Omental fat pad (tissue), 4 donors: ENCODE results near the gene UBQLN1. TPM values are rescaled to one million over a fixed set of nuclear protein-coding genes. Genes with fewer than 3 reads are reported as not detected.

Source experiments
- ATAC-seq: fragments of 150-250 bp; one replicate; pipeline ENCODE4 v1.9.1; 2016; ENCODE audit warnings: mild to moderate bottlenecking, moderate library complexity; ENCODE audit not compliant: low FRiP score
- DNase-seq: peaks from one replicate; pipeline ENCODE4 v3.0.0-alpha.2; 2019; ENCODE audit warnings: low spot score
- total RNA-seq, 4 donors: library from RNA; depleted of rRNA; stranded (reverse); fragments of >200 nt; gene quantifications; one replicate each; pipeline ENCODE4 v1.1.0, GENCODE V29; 2016
- TF ChIP-seq, protein P1 (sequence below), 3 donors: fragments of 450-650 bp; IDR thresholded peaks; one replicate each; pipeline ENCODE4 v1.5.1; 2016 to 2017; ENCODE audit warnings: antibody characterized with exemption in 3 of 3, mild to moderate bottlenecking in 3 of 3, moderate library complexity in 2 of 3

Gene UBQLN1
- total RNA-seq, 4 donors from 2014 or later = 107 to 150 (median 121) TPM

- DNase-seq (no peak), ATAC-seq (no peak)
- TF ChIP-seq, protein P1, sequence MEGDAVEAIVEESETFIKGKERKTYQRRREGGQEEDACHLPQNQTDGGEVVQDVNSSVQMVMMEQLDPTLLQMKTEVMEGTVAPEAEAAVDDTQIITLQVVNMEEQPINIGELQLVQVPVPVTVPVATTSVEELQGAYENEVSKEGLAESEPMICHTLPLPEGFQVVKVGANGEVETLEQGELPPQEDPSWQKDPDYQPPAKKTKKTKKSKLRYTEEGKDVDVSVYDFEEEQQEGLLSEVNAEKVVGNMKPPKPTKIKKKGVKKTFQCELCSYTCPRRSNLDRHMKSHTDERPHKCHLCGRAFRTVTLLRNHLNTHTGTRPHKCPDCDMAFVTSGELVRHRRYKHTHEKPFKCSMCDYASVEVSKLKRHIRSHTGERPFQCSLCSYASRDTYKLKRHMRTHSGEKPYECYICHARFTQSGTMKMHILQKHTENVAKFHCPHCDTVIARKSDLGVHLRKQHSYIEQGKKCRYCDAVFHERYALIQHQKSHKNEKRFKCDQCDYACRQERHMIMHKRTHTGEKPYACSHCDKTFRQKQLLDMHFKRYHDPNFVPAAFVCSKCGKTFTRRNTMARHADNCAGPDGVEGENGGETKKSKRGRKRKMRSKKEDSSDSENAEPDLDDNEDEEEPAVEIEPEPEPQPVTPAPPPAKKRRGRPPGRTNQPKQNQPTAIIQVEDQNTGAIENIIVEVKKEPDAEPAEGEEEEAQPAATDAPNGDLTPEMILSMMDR (IDR thresholded peaks at IDR 0.05) = no peak
These were observed 18.8 kb downstream of the UBQLN1 start for GRCh38 chr9:83688921-83689320.

DNA sequence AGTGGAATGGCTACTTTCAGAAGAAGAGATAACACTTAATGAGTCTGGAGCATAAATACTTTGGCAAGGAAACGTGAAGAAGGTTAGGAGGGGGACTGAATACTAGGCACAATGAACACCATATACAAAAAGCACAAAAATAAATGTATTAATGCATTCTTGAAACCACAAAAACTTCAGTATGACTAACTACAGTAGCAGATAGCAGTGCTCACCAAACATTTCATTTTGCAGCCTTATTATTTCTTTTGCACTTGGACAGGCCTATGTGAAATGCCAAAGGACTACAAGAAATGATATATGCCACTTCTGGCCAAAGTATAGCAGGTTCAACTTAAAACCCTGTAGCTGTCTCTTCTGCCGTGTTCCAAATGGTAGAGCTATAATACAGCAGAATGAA, 26.3 kb downstream of the UBQLN1 start:
- DNase-seq (no peak), ATAC-seq (no peak)
- TF ChIP-seq, protein P1 (IDR thresholded peaks at IDR 0.05) = no peak

DNA sequence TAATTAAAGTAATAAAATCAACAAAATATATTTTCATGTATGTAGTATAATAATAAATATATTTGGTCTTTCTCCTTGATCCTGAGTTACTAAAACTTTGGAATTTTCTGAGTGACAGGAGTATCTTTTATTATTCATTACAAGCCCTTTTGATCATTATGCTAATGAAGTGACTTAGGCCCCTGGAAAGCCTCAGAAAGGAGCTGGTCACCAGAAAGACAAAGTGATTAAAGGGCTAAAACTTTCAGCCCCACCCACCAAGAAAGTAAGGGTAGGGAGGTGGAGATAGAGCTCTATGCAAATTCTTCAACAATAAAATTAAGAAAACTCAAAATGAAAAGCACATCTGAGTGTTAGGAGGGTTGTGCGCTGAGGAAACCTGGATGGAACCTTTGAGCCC, 27.5 kb downstream of the UBQLN1 start:
- ATAC-seq (no peak), DNase-seq (no peak)
- TF ChIP-seq, protein P1 (IDR thresholded peaks at IDR 0.05) = no peak

GRCh38 chr9:83677596-83677995, 30.2 kb downstream of the UBQLN1 start:
- TF ChIP-seq, protein P1 (IDR thresholded peaks at IDR 0.05) = no peak
- no peak for ATAC-seq
- no peak for DNase-seq

- TF ChIP-seq, protein P1 (IDR thresholded peaks at IDR 0.05) = no peak
These were observed 32.3 kb downstream of the UBQLN1 start for GRCh38 chr9:83675466-83675865.

DNA sequence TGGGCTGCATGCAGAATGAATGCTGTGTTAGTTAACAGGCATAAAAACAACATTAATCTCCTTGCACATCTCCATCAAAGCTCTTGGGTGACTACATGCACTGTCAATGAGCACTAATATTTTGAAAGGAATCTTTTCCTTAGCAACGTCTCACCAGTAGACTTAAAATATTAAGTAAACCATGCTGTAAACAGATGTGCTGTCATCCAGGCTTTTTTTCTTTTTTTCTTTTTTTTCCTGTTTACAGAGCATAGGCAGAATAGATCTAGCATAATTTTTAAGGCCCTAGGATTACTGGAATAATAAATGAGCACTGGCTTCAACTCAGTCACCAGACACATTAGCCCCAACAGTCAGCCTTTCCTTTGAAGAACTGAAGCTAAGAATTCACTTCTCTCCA, 36.3 kb downstream of the UBQLN1 start:
- TF ChIP-seq, protein P1 (IDR thresholded peaks at IDR 0.05) = no peak
- DNase-seq = no peak
- ATAC-seq = no peak

More at GRCh38 chr9:83675466-83675865, 32.3 kb downstream of the UBQLN1 start:
- DNase-seq (no peak), ATAC-seq (no peak)

- DNase-seq (no peak), ATAC-seq (no peak)
- TF ChIP-seq, protein P1 (IDR thresholded peaks at IDR 0.05) = no peak
These were observed 37.4 kb downstream of the UBQLN1 start for GRCh38 chr9:83670381-83670780.
